Kidney capillary endothelial cell (primary cell): ENCODE measurements around the gene GAS6.

Source experiments
- DNase-seq: peaks from one replicate; pipeline ENCODE4 v3.0.0-alpha.2; 2018; ENCODE audit warnings: low spot score

The GAS6 gene

GRCh38 chr13:113887700-113888201 lies 23.9 kb upstream of the GAS6 start:
- no peak for DNase-seq

GRCh38 chr13:113886561-113887112 lies 22.8 kb upstream of the GAS6 start:
- DNase-seq = no peak

- DNase-seq = no peak
These were observed 20.9 kb upstream of the GAS6 start for GRCh38 chr13:113884821-113885220.

- DNase-seq = no peak
These were observed 20.3 kb upstream of the GAS6 start for GRCh38 chr13:113883921-113884804.

- no peak for DNase-seq
These were observed 19.5 kb upstream of the GAS6 start for GRCh38 chr13:113883314-113883811.

GRCh38 chr13:113882716-113883115 lies 18.8 kb upstream of the GAS6 start:
- no peak for DNase-seq

GRCh38 chr13:113882267-113882630 lies 18.4 kb upstream of the GAS6 start:
- DNase-seq = peak; percentile 9

GRCh38 chr13:113881614-113882266 lies 17.9 kb upstream of the GAS6 start:
- no peak for DNase-seq

GRCh38 chr13:113880651-113881611 lies 17.1 kb upstream of the GAS6 start:
- DNase-seq = peak; percentile 71

- no peak for DNase-seq
These were observed 15.9 kb upstream of the GAS6 start for GRCh38 chr13:113879494-113880360.

GRCh38 chr13:113879017-113879416 lies 15.1 kb upstream of the GAS6 start:
- no peak for DNase-seq

GRCh38 chr13:113877149-113877990 lies 13.5 kb upstream of the GAS6 start:
- DNase-seq = no peak

- DNase-seq = no peak
These were observed 12.7 kb upstream of the GAS6 start for GRCh38 chr13:113876346-113877148.

- peak; percentile 25 for DNase-seq
These were observed 12.0 kb upstream of the GAS6 start for GRCh38 chr13:113875837-113876281.

GRCh38 chr13:113875429-113875815 lies 11.5 kb upstream of the GAS6 start:
- no peak for DNase-seq

GRCh38 chr13:113874579-113875428 lies 10.9 kb upstream of the GAS6 start:
- DNase-seq = no peak

- no peak for DNase-seq
These were observed 10.3 kb upstream of the GAS6 start for GRCh38 chr13:113874177-113874576.

- no peak for DNase-seq
These were observed 5.4 kb upstream of the GAS6 start for GRCh38 chr13:113869263-113869662.
